Activated CD4-positive, alpha-beta T cell treated with anti-CD3 and anti-CD28 coated beads for 48 hours (primary cell): ENCODE data around the gene MMP15.
"Not testable (repeated sequence)": the region's sequence is repeated elsewhere in the genome, so short reads cannot be mapped to it uniquely, and the experiment has no call there.

Experiments used
- DNase-seq: peaks from one replicate; pipeline ENCODE4 v3.0.0-alpha.2; 2020

The MMP15 gene

DNA sequence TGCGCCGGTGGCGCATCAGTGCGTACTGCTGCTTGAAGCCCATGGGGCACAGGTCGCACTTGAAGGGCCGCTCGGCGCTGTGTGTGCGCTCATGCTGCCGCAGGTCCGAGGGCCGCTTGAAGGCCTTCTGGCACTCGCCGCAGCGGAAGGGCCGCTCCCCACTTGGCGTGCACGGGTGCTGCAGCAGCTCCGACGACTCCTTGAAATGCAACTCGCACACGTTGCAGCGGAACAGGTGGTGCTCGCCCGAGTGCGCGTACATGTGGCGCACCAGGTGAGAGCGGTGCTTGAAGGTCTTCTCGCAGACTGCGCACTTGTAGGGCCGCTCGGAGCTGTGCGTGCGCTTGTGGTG lies 28.4 kb upstream of the MMP15 start:
- no peak for DNase-seq

DNA sequence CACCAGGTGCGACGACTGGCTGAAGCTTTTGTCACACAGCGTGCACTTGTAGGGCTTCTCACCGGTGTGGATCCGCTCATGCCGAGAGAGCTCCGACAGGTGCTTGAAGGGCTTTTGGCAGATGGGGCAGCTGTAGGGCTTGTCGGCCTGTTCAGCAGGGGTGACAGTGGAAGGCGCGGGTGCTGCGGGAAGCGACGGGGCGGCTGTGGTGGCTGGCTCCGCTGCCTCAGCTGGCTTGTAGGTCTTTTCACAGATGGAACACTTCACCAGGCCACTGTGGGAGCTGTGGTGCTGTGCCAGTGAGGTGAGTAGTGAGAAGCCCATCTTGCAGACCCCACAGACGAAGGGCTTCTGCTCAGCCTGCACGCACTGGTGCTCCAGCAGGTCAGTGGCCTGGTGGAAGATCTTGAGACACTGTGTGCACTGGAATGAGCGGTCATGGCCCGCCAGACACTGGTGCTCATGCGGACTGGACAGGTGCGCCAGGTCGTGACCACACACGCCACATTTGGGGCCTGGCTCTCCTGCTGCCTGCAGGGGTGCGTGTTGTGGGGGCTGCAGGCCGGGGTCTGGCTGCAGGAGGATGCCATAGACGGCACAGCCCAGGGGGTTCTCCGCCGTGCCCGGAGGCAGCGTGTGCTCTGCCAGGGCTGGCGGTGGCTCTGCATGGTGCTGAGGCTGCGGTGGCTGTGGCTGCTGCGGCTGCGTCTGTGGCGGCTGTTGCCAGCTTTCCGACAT lies 27.9 kb upstream of the MMP15 start:
- no peak for DNase-seq

DNA sequence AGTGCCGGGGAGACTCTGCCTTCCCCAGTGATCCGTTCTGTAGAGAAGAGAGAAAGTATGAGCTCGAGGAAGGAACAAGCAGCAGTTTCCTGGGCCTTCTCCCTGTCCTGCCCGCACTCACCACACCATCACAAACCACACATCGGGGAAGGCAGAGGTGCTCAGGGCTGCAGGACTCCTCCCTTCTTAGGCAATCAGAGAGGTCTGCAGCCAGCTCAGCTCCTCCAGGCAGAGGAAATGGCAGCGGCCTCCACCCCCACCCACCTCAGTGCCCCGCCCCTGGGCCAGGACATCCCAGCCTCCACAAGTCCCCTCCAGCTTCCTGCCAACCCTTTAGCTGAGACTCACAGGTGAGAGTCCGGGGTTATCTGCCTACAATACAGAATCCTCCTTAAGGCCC lies 27.1 kb upstream of the MMP15 start:
- DNase-seq = peak; percentile 69

DNA sequence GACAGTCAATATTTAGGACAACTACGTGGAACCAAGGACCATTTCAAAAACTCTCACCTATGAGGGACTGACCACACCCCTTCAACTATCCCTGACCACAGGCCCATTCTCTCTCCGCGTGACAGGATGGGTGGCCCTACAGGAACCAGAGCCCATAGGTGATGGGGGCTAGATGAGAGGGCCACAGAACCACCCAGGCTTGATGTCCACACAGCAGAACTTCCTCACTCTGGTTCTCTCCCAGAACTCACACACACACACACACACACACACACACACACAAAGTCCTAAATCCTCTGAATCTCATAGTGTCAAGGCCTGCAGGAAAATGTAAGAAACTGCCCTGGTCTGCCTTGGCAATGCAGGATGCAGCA lies 26.6 kb upstream of the MMP15 start:
- DNase-seq = no peak

DNA sequence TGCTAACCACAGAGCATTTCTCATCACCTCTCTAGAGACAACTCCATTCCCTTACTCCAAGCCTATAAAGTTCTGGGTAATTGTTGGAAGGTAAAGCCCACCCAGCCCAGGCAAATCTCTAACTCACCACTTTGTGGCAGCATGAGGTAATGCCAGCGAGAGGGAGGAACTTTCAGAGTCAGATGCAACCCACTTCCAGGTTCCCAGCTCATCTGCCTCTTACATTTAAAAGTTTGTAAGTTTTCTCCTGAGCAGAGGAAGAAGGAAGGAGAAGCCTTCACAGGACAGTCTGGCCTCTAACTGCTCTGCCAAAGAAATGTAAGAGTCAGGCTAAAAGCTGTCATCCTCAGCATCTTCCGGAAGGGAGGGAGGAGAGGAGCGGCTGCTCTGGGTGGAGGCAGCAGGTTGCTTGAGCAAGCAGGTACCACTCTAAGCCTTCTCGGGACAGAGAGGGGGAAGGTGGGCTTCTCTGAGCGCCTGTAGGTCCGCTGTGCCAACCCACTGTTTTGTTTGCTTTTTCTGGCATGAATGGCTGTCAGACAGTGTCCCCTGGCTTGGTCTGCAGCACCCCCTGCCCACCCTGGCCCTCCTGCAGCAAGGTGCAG lies 26.1 kb upstream of the MMP15 start:
- DNase-seq = peak; percentile 47

DNA sequence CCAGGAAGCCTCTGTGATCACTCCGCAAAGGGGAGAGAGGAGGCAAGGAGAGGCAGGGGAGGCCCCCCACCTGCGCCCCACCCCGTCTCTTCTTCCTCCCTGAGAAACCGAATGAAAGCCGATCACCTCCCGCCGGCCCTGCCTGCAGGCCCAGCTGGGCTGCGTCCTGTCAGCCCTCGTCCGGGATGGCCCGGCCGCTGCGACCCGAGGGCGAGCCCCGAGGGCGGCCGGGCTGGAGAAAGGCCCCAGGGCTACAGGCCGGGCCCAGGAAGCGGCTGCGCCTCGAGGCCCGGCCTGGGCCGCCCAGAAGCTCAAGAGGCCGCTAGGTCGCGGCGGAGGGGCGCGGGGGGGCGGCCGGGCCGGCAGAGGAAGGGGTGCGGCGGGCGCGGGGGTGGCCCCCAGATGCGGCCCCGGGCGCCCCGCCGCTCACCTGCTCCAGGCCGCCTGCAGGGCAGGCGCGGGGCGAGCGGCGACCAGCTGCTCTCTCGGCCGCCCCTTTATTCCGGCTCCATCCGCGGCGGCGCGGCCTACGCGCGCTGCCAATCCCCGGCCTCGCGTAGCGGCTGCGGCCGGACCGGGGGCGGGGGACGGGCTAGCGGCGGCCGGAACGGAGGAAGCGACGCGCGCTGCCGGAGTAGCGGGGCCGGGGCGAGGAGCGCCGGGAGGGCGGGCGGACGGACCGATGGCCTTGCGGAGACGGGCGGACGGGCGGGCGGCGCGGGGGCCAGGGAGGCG lies 25.4 kb upstream of the MMP15 start, which contains the start of gene ZNF319:
ZNF319 (minus strand) TSS at position 702 of the 735 bp plus-strand sequence. CDS start 2,407 bp downstream, outside the sequence.
- no peak for DNase-seq

DNA sequence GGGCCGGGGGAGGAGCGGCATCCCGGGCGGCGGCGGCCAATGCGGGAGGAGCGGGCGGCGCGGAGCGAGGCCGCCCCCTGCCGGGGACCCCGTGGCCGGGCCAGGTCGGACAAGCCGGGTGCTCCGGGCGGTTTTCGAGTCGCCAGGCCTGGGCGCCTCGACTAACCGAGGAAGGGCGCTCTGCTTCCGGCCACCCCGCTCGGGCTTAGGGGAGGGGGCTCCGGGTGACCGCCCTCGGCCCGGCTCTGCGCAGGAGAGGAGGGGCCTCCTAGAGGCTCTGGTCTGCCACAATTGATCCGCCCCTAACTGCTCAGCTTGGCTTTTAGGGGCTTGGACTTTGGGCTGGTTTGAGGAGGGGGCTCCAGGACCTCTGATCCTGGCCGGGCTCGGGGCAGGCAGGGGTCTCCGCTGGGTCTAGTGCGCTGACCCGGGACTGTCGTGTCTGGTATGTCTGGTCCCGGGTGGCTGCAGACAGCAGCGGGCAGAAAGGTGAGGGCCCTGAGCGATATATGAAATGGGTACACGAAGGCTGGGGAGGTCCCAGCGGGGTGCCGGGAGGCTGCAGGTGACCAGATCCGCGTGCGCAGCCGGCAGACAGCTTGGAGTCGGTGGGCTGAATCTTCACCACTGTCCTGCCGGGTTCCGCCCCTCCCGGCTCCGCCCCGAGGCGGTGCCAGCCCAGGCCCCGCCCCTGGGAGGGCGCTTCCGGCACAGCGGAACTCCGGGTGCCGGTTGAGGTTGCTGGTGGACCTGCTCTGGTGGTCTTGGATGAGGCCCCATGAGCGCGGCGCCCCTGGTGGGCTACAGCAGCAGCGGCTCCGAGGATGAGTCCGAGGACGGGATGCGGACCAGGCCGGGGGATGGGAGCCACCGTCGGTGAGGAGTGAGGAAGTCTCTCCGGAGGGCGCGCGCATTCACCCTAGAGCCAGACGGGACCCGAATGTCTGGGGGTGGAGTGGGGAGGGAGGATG lies 24.6 kb upstream of the MMP15 start, which contains the start of gene USB1:
USB1 (plus strand) TSS at position 702 of the 971 bp plus-strand sequence; CDS start at position 779, 77 bp downstream.
- DNase-seq = peak; percentile 85

DNA sequence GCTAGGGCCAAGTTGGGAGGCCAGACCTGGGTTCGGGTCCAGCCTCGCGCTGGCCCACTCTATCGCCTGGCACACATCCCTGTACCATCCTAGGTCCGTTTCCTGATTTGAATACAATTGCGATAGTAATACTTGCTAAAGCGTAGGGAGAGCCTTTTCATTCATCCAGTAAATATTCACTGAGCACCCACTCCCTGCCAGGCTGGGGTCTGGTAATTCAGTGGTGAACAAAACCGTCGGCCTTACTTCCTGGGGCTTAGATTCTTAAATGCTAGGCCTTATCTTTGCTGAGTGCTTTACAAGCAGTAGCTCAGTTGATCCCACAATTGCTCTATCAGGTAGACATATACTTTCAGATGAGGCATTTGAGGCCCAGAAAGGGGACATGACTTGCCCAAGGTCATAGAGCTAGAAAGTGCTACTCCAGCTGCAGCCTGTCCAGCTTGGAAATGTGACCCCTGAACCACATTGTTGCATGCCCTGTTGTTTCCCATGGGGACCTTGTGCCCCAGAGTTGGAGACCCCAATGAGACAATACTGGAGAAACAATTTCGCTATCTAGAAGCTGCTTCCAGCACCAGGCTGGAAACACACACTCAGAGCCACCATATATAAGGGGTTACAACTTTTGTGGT lies 23.7 kb upstream of the MMP15 start:
- DNase-seq = no peak

DNA sequence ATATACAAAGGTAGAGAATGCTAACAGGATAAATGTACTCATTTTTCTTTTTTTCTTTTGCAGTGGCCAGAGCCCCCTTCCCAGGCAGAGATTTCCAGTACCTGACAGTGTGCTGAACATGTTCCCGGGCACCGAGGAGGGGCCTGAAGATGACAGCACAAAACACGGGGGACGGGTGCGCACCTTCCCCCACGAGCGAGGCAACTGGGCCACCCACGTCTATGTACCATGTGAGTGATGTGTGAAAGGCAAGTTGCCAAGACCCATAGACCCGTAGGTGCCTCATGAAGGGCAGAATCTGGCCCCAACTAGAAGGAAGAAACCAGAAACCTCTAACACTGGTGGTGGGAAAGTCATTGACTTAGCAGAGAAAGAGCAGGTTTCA lies 23.1 kb upstream of the MMP15 start:
- DNase-seq = no peak

DNA sequence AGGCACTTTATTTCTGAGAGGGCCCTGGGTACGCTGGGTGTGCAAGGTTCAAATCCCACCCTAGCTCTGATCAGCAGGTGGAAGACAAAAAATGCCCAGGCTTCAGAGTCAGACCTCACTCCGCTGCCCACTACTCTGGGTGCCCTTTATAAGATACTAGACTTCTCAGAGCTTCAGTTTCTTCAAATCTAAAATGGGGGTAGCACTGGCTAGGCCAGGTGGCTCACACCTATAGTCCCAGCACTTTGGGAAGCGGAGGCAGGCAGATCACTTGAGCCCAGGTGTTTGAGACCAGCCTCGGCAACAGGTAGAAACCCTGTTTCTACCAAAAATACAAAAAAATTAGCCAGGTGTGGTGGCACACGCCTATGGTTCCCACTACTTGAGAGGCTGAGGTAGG lies 22.6 kb upstream of the MMP15 start:
- DNase-seq = no peak

DNA sequence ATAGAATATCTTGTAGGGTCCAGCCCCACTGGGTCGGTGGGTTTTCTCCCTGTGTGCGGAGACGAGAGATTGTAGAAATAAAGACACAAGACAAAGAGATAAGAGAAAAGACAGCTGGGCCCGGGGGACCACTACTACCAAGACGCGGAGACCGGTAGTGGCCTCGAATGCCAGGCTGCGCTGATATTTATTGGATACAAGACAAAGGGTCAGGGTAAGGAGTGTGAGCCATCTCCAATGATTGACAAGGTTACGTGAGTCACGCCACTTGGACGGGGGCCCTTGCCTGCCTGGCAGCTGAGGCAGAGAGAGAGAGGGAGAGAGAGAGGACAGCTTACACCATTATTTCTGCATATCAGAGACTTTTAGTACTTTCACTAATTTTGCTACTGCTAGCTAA lies 20.8 kb upstream of the MMP15 start:
- not testable (repeated sequence) for DNase-seq

DNA sequence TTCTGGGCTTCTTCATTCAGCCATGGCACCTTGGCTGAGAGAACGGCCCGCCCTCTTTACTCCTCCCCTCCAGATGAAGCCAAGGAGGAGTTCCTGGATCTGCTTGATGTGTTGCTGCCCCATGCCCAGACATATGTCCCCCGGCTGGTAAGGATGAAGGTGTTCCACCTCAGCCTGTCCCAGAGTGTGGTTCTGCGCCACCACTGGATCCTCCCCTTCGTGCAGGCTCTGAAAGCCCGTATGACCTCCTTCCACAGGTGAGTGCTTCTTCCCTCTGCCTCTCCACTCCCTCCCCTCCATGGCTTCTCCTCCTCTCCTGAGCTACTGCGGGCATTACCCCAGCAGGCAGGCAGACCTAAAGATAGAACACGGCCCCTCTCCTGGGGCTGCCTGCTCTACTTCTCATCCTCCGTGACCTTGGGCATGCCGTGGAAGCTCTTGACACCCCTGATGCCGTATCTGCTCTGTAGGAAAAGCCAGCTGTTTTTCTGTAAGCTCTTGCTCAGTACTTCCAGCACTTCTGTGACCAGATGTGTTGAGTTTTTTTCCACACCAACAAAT lies 15.6 kb upstream of the MMP15 start:
- DNase-seq = no peak

DNA sequence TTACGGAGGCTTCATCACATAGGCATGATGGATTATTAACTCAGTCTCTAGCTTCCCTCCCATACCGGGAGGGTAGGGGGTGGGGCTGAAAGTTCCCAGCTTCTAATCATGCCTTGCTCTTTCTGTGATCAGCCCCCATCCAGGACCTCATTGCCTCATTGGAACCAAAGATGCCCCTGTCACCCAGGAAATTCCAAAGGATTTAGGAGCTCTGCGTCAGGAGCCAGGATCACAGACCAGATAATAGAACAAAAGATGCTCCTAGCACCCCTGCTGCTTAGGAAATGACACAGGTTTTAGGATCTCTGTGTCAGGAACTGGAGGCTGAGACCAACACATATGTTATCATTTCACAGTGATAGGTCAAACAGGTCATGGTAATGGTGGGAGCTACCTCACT lies 14.7 kb upstream of the MMP15 start:
- DNase-seq = no peak

DNA sequence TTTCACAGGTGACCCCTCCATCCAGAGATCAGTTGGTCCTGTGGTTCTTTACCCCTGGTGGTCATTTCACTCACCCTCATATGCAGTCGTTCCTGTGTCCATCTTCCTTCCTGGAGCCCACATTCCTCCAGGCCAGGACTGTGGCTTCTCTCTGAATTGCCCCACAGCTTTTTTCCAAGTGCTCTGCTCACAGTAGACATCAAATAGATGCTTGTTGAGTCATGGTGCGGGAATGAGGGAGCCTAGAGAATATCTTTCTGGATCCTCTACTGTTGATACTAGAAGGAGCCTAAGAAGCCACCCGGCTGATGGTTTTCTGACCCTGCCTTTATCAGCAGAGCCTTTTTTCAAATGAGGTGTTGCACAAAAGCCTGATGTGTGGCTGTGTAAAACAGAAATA lies 13.9 kb upstream of the MMP15 start:
- no peak for DNase-seq

DNA sequence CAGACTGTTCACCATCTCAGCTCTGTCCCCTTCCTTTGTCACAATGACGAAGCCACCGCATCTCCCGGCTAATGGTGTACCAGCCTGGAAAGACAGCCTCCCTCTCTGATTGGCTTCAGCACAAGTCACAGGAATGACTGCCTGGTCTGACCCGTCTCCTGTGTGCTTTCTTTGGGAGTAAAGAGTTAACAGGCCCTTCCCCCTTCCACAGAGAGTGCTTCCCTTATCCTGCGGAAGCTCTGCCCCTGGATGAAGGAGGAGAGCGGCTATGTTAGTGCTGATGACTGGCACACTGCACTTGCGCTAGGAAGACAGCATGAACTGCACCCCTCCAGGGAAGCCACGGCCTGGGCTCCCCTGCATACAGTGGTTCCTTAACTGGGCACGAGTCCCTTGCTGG lies 13.1 kb upstream of the MMP15 start:
- no peak for DNase-seq

DNA sequence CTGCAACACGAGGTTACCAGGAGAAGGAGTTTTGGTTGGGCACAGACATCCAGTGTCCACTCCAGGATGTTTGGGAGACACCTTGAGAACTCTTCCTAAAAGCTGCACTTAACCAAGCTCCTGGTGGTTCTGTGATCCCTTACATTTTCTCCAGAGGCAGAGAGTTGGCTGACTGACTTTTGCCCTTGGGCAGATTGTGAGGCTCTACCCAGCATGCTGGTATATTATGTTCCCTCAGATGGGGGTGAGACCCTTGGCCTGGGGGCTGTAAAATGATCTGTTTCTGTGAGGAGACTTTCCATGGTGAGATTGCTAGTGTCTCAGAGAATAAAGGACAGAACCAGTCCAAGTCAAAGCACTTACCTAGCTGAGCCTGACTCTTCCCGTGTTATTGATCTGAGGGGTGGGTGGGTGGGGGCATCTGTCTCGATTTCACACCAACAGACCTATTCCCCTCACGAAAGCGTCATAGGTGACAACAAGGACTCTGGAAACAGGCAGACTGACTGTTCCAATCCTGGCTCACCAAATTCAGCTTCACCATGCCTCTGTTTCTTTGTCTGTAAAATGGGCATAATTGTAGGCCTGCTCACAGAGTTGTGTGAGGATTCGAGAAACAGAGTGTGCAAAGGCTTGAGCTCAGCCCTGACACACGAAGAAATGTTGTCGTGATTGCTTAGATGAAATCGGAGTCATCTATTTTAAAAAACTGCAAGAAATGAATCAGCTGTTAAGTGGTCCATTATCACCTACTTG lies 12.2 kb upstream of the MMP15 start:
- DNase-seq = no peak

DNA sequence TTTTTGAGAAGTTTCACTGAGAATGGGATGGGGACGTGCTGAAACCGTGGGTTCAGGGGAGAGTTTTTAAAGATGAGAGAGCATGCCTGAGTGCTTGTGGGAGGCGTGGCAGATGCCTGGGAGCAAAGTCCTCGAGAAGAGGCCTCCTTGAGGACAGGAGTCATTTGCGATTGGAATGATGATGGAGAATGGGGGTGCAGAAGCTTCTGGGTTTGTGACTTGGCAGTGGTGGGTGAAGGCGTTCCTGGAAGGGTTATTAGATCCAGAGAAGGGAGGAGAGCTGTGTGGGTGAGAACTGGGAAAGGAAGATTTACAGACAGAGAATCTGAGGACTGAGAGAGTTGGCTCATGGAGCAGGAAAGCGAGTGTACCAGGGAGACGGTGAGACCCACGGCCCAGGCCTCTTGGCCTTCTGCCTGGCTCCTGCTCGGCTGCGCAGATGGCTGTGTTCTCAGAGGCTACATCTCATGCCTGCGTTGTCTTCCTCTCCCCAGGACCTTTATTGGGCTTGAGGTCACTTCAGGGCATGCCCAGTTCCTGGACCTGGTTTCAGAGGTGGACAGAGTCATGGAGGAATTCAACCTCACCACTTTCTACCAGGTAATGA lies 8.6 kb upstream of the MMP15 start:
- DNase-seq = no peak

DNA sequence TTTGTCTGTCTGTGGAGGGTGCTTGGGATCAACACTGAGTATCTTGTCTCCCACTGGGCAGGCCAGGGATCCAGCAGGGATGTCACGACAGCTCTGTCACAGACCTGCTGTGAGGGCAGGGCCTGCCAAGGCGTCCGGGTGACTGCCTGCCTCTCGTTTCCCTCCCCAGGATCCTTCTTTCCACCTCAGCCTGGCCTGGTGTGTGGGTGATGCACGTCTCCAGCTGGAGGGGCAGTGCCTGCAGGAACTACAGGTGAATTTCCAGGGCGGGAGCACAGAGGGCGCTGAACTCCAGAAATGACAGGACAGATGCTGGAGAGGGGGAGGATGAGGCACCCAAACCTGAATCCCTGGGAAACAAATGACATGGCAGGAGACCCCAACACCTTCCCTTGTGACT lies 6.8 kb upstream of the MMP15 start:
- DNase-seq = no peak

DNA sequence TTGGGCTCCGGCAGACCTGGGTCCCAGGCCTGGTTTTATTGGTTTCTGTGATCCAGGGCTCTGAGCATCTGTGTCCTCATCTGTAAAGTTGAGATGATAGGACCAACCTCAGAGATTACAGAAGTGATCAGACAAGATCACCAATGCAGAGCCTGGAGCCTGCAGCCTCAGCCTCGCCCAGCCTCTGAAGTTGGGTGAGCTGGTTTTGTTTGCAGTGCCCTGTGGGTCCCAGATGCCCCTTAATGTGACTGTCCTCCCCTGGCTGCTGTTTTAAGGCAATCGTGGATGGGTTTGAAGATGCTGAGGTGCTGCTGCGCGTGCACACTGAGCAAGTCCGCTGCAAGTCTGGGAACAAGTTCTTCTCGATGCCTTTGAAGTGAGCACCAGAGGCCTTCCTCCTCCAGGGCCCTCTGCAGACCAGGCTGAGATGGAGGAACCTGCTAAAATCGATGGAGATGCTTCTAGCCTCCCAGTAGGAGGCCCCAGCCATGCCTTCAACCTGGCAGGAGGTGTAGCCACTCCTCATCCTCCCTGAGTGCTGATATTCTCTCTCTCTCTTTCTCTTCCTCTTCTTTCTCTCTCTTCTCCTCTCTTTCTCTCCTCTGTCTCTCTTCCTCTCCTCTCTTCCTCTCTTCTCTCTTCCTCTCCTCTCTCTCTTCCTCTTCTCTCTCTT lies 5.6 kb upstream of the MMP15 start:
- DNase-seq = no peak
